HepG2 (cell line): ENCODE data around the gene HPCAL1. TPM values are rescaled to one million over a fixed set of nuclear protein-coding genes. Genes with fewer than 3 reads are reported as not detected.

Experiments used
- ATAC-seq: fragments of 200-7000 bp; cut with Tn5 transposase; 3 replicates; pipeline ENCODE4 v1.9.1; 2020; ENCODE audit warnings: mild to moderate bottlenecking, moderate library complexity
- BruUV-seq: library from RNA; stranded (reverse); fragments of 400-500 nt; replicated peaks from 2 replicates; lab custom pipeline; 2021; lab: Mats Ljungman, UMichigan
- CTCF ChIA-PET: fragments of 300-600 bp; formaldehyde crosslinking; extraction: SDS; loops from one replicate; lab custom pipeline; 2021; ENCODE audit warnings: low total read pairs, inconsistent platforms, low intra/inter-chr PET ratio; lab: Yijun Ruan, JAX
- POLR2A ChIA-PET: fragments of 350-600 bp; sonication (Branson Sonifier 250); formaldehyde crosslinking; loops from one replicate; lab custom pipeline; 2020; ENCODE audit warnings: antibody characterized with exemption, inconsistent platforms; lab: Yijun Ruan, JAX
- DNase-seq: peaks from one replicate; pipeline ENCODE4 v3.0.0-alpha.2; 2015; ENCODE audit warnings: low spot score
- FAIRE-seq: peaks from 3 replicates; lab custom pipeline; 2011; peaks lifted over from hg19 to GRCh38; lab: Jason Lieb, UNC
- H2AFZ ChIP-seq: one replicate; pipeline ENCODE4 v1.6.1; 2011; ENCODE audit warnings: low read length, inconsistent platforms
- H3K27ac ChIP-seq: fragments of 300-600 bp; 3 replicates; pipeline ENCODE4 v1.8.0; 2011; ENCODE audit warnings: mixed run types, mild to moderate bottlenecking, mixed read lengths, low read length, inconsistent platforms; ENCODE audit not compliant: insufficient read depth; ENCODE audit errors: extremely low read length
- H3K27me3 ChIP-seq, 2 experiments: fragments of 200-600 bp in 1 of 2; 2 replicates in 1 of 2; 3 replicates in 1 of 2; pipeline versions ENCODE4 v1.6.0 to v1.8.0; 2011; ENCODE audit warnings: low read length in 2 of 2, mild to moderate bottlenecking in 2 of 2, moderate library complexity in 2 of 2, inconsistent platforms in 1 of 2; ENCODE audit not compliant: insufficient read depth in 2 of 2, control insufficient read depth in 1 of 2
- H3K36me3 ChIP-seq, 2 experiments: fragments of 200-600 bp in 1 of 2; replicated peaks in 1 of 2; 2 replicates in 1 of 2; 3 replicates in 1 of 2; pipeline versions ENCODE4 v1.5.1 to v1.8.0; 2011; ENCODE audit warnings: low read length in 2 of 2, inconsistent platforms in 1 of 2; ENCODE audit not compliant: insufficient read depth in 2 of 2, control insufficient read depth in 1 of 2
- H3K4me1 ChIP-seq: 2 replicates; pipeline ENCODE4 v1.5.1; 2012; ENCODE audit warnings: low read length, inconsistent platforms; ENCODE audit not compliant: insufficient read depth
- H3K4me2 ChIP-seq: 2 replicates; pipeline ENCODE4 v1.6.0; 2011; ENCODE audit warnings: low read depth, low read length, inconsistent platforms
- H3K4me3 ChIP-seq, 3 experiments: fragments of 200-600 bp in 1 of 3; sonication (generic), shearing (Covaris generic) in 1 of 3; replicated peaks in 1 of 3; 2 replicates each; pipeline ENCODE4 v1.5.1; 2011 to 2016; ENCODE audit warnings: low read length in 3 of 3, inconsistent platforms in 2 of 3, low read depth in 2 of 3, mild to moderate bottlenecking in 2 of 3, control low read depth in 1 of 3, mixed read lengths in 1 of 3; ENCODE audit not compliant: insufficient read depth in 1 of 3
- H3K79me2 ChIP-seq: one replicate; pipeline ENCODE4 v1.6.1; 2011; ENCODE audit warnings: low read length, inconsistent platforms; ENCODE audit not compliant: insufficient read depth
- H3K9ac ChIP-seq: 2 replicates; pipeline ENCODE4 v1.6.0; 2011; ENCODE audit warnings: mild to moderate bottlenecking, low read depth, low read length, inconsistent platforms; ENCODE audit not compliant: insufficient read depth
- H3K9me3 ChIP-seq: 2 replicates; pipeline ENCODE4 v1.5.1; 2012; ENCODE audit warnings: mild to moderate bottlenecking, low read length
- H4K20me1 ChIP-seq: 2 replicates; pipeline ENCODE4 v1.6.0; 2011; ENCODE audit warnings: inconsistent platforms, mild to moderate bottlenecking, low read length, moderate library complexity; ENCODE audit not compliant: insufficient read depth
- AKAP8 ChIP-seq: sonication (generic); formaldehyde crosslinking; IDR thresholded peaks from 2 replicates; pipeline ENCODE4 v1.5.1; 2020; ENCODE audit warnings: mild to moderate bottlenecking, missing genetic modification reagents
- BRCA1 ChIP-seq: sonication (generic); formaldehyde crosslinking; IDR thresholded peaks from 2 replicates; pipeline ENCODE4 v1.4.0; 2020; ENCODE audit warnings: missing genetic modification reagents
- GTF3A ChIP-seq: sonication (generic); formaldehyde crosslinking; conservative IDR thresholded peaks from 2 replicates; pipeline ENCODE4 v1.4.0; 2020; ENCODE audit warnings: mild to moderate bottlenecking, missing genetic modification reagents
- HHEX ChIP-seq: IDR thresholded peaks from 2 replicates; pipeline ENCODE4 v1.6.1; 2016; ENCODE audit warnings: control low read depth
- HIVEP1 ChIP-seq: sonication (generic); formaldehyde crosslinking; IDR thresholded peaks from 2 replicates; pipeline ENCODE4 v1.4.0; 2020; ENCODE audit warnings: mild to moderate bottlenecking, missing genetic modification reagents
- IRF1 ChIP-seq: sonication (generic); formaldehyde crosslinking; IDR thresholded peaks from 2 replicates; pipeline ENCODE4 v1.4.0; 2020; ENCODE audit warnings: low read depth, mild to moderate bottlenecking, missing genetic modification reagents
- KDM5B ChIP-seq: sonication (generic); formaldehyde crosslinking; IDR thresholded peaks from 2 replicates; pipeline ENCODE4 v1.4.0; 2020; ENCODE audit warnings: missing genetic modification reagents, mild to moderate bottlenecking, borderline replicate concordance
- NFE2L2 ChIP-seq: fragments of 150-350 bp; IDR thresholded peaks from 2 replicates; pipeline ENCODE4 v1.6.1; 2014; ENCODE audit warnings: low read length
- PAF1 ChIP-seq: IDR thresholded peaks from 2 replicates; pipeline ENCODE4 v1.6.1; 2016; ENCODE audit warnings: missing genetic modification reagents, missing compliant biosample characterization
- TBX3 ChIP-seq: fragments of 450-650 bp; IDR thresholded peaks from 2 replicates; pipeline ENCODE4 v1.6.1; 2017; ENCODE audit warnings: antibody characterized with exemption, mild to moderate bottlenecking, inconsistent platforms, borderline replicate concordance
- YEATS4 ChIP-seq: sonication (generic); formaldehyde crosslinking; IDR thresholded peaks from 2 replicates; pipeline ENCODE4 v1.4.0; 2020; ENCODE audit warnings: missing genetic modification reagents, borderline replicate concordance
- ZFP90 ChIP-seq: sonication (generic); formaldehyde crosslinking; IDR thresholded peaks from 2 replicates; pipeline ENCODE4 v1.8.0; 2022; ENCODE audit warnings: missing genetic modification reagents, mild to moderate bottlenecking, inconsistent platforms, borderline replicate concordance
- ZNF234 ChIP-seq: sonication (generic); formaldehyde crosslinking; conservative IDR thresholded peaks from 2 replicates; pipeline ENCODE4 v1.5.1; 2020; ENCODE audit warnings: mild to moderate bottlenecking, missing genetic modification reagents
- ZNF274 ChIP-seq: sonication (generic); formaldehyde crosslinking; IDR thresholded peaks from 2 replicates; pipeline ENCODE4 v1.5.1; 2020; ENCODE audit warnings: mild to moderate bottlenecking, missing genetic modification reagents
- ZNF556 ChIP-seq: sonication (generic); formaldehyde crosslinking; IDR thresholded peaks from 2 replicates; pipeline ENCODE4 v1.4.0; 2020; ENCODE audit warnings: mild to moderate bottlenecking, missing genetic modification reagents, borderline replicate concordance
- ZNF563 ChIP-seq: sonication (generic); formaldehyde crosslinking; IDR thresholded peaks from 2 replicates; pipeline ENCODE4 v1.8.0; 2022; ENCODE audit warnings: mild to moderate bottlenecking, moderate library complexity, missing genetic modification reagents
- ZNF75D ChIP-seq: sonication (generic); formaldehyde crosslinking; IDR thresholded peaks from 2 replicates; pipeline ENCODE4 v1.8.1; 2023; ENCODE audit warnings: missing genetic modification reagents, mild to moderate bottlenecking, borderline replicate concordance
- ZNF768 ChIP-seq: sonication (generic); formaldehyde crosslinking; IDR thresholded peaks from 2 replicates; pipeline ENCODE4 v1.4.0; 2020; ENCODE audit warnings: missing genetic modification reagents
- ZNF776 ChIP-seq: sonication (generic); formaldehyde crosslinking; IDR thresholded peaks from 2 replicates; pipeline ENCODE4 v1.4.0; 2020; ENCODE audit warnings: mild to moderate bottlenecking, missing genetic modification reagents
- ZNF891 ChIP-seq: sonication (generic); formaldehyde crosslinking; IDR thresholded peaks from 2 replicates; pipeline ENCODE4 v1.5.0; 2020; ENCODE audit warnings: mild to moderate bottlenecking, missing genetic modification reagents
- WGBS: methylation state at CpG from one replicate; pipeline ENCODE4 v1.1.6; 2017; ENCODE audit warnings: low lambda C conversion rate; 5-methylcytosine and 5-hydroxymethylcytosine counted together
- in situ Hi-C: cut with HindIII; loops from 2 replicates; pipeline ENCODE4 v1.10.0; 2017; ENCODE audit warnings: low pct_unique_long_range_greater_than_20kb; ENCODE audit not compliant: extremely low pct_ligation_motif_present
- intact Hi-C: fragments of 100-400 bp; cut with micrococcal nuclease; formaldehyde crosslinking; loops from one replicate; pipeline ENCODE4 v1.10.0; 2022; ENCODE audit not compliant: unreplicated experiment
- polyA plus RNA-seq, 8 experiments: library from polyadenylated mRNA; depleted of rRNA in 3 of 8; stranded (reverse) in 7 of 8; unstranded in 1 of 8; fragments of >200 nt; fragmentation: Illumina TruSeq in 4 of 8; extraction: Trizol in 4 of 8; gene quantifications; 2 replicates each; pipeline versions ENCODE4 v1.2.1 to v1.2.3, GENCODE V29; 2011 to 2016; ENCODE audit warnings: low read depth in 4 of 8, missing spikeins in 1 of 8, mixed read lengths in 1 of 8; ENCODE audit not compliant: insufficient read depth in 1 of 8
- total RNA-seq, 5 experiments: library from RNA; depleted of rRNA; stranded (reverse); fragments of >200 nt; fragmentation: Illumina TruSeq; extraction: Trizol; gene quantifications; 2 replicates each; pipeline ENCODE4 v1.2.3, GENCODE V29; 2016; ENCODE audit warnings: low read depth in 1 of 5

HPCAL1 gene
- total and polyA plus RNA-seq, 2 of the 13 experiments (the other 11 are each of a cell fraction or from before 2014, with no cell fraction given): 29.5 to 29.9 TPM

- peak overlapping the region; percentile 71 for H3K9ac ChIP-seq
- POLR2A ChIA-PET: interaction anchor here (0.8 to 4.6 kb wide), 3 partner anchors 8 to 40 kb away, joined by 3 to 38 read pairs (median 3); no protein-coding TSS in a partner anchor
- CTCF ChIA-PET: no interaction called here
These were observed 143.9 kb downstream of the HPCAL1 start for GRCh38 chr2:10446631-10447030.

GRCh38 chr2:10447300-10447894, 144.7 kb downstream of the HPCAL1 start:
- H3K4me3 ChIP-seq: peak overlapping the region; percentile 49 to 68 (median 58)
- peak overlapping the region; percentile 71 for H3K9ac ChIP-seq
- peaks cover 12 to 29% of the 10 kb centered on the region in 2 experiments for H3K36me3 ChIP-seq
- CTCF ChIA-PET: no interaction called here
- peaks cover 58% of the 10 kb centered on the region for H3K4me1 ChIP-seq
- H3K9me3 ChIP-seq: no peaks in the 10 kb centered on the region
- peak overlapping the region; percentile 85 for H3K4me2 ChIP-seq
- under 1% methylated on average over 16 of the region's 32 CpGs for WGBS
- in situ Hi-C loops (loop anchor here (25.0 kb wide), 1 partner anchor 635 kb away; no protein-coding TSS in a partner anchor), intact Hi-C loops (no loop called here)
- no peak for FAIRE-seq
- BruUV-seq: TSS peak; percentile 69
- ATAC-seq: peak; percentile 59
- H3K27me3 ChIP-seq: no peaks in the 10 kb centered on the region
- H4K20me1 ChIP-seq: peaks cover 4% of the 10 kb centered on the region; the same call in 1 of the 2 replicates
- no peak overlapping the region for H2AFZ ChIP-seq
- H3K79me2 ChIP-seq: peaks cover 31% of the 10 kb centered on the region
- POLR2A ChIA-PET: interaction anchor here (0.8 to 4.6 kb wide), 12 partner anchors 9 to 375 kb away, joined by 3 to 38 read pairs (median 4); partner anchors contain the start of genes HPCAL1 and PDIA6
- peak; percentile 38 for DNase-seq
- peak overlapping the region; percentile 81 for H3K27ac ChIP-seq
- TF ChIP-seq GTF3A (CRISPR knock-in tag) (no peak), KDM5B (CRISPR knock-in tag) (no peak; the same call in 1 of the 2 replicates), YEATS4 (no peak), ZNF556 (CRISPR knock-in tag) (no peak), ZNF563 (no peak), HIVEP1 (CRISPR knock-in tag) (no peak), ZNF776 (CRISPR knock-in tag) (no peak), ZNF891 (CRISPR knock-in tag) (no peak), AKAP8 (CRISPR knock-in tag) (no peak), PAF1 (no peak), NFE2L2 (no peak; the same call in 1 of the 2 replicates), TBX3 (no peak), ZFP90 (CRISPR knock-in tag) (no peak), ZNF768 (CRISPR knock-in tag) (no peak), IRF1 (CRISPR knock-in tag) (no peak), ZNF234 (CRISPR knock-in tag) (no peak), HHEX (no peak), ZNF75D (0 out of 2 replicates have a peak, but pooled peaks have one; percentile 42)

More at GRCh38 chr2:10446631-10447030, 143.9 kb downstream of the HPCAL1 start:
- TF ChIP-seq BRCA1: 0 out of 2 replicates have a peak, but pooled peaks have one; percentile 3
- TF ChIP-seq ZNF274 (CRISPR knock-in tag): no peak
- TF ChIP-seq, all 625 proteins: peak for 1
- Histone ChIP-seq H3K36me3 (peaks cover 17 to 36% of the 10 kb centered on the region in 2 experiments), H3K4me3 (peak overlapping the region; percentile 49 to 68 (median 58)), H3K27ac (no peak overlapping the region), H3K4me1 (peaks cover 51% of the 10 kb centered on the region), H3K79me2 (peaks cover 31% of the 10 kb centered on the region), H4K20me1 (peaks cover 4% of the 10 kb centered on the region; the same call in 1 of the 2 replicates), H2AFZ (no peak overlapping the region), H3K9me3 (no peaks in the 10 kb centered on the region), H3K4me2 (peak overlapping the region; percentile 85), H3K27me3 (no peaks in the 10 kb centered on the region)
- WGBS: 73% methylated on average over 6 of the region's 6 CpGs
- in situ Hi-C loops: loop anchor here (25.0 kb wide), 1 partner anchor 634 kb away; no protein-coding TSS in a partner anchor
- intact Hi-C loops: no loop called here
- ATAC-seq (no peak), DNase-seq (no peak), FAIRE-seq (no peak)
- no TSS peak for BruUV-seq
